HG03342 (cell line): ENCODE results near the gene SHANK1.
"Not testable (repeated sequence)": the region's sequence is repeated elsewhere in the genome, so short reads cannot be mapped to it uniquely, and the experiment has no call there.

ENCODE experiments used
- ATAC-seq: cut with Tn5 transposase; IDR thresholded peaks from one replicate; pipeline ENCODE4 v1.9.1; 2021; ENCODE audit warnings: mild to moderate bottlenecking, moderate library complexity; ENCODE audit not compliant: unreplicated experiment

The SHANK1 gene

DNA sequence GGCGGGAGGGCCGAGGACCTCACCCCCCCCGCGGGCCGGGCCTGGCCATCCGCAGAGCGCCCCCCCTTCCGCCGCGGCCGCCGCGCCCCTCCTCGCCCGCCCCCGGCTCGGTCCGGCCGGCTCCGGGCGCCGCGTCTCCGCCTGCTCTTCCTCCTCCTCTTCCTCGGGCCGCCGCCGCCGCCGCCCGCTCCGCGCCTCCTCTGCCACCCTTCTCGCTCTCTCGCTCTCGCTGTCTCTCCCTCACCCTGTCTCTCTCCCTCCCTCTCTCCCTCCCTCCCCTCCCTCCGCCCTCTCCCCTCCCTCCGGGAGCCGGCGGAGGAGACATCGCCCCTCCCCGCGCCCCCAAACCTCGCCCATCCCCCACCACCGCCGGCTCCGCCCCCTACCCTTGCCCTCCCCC, at the start of gene SHANK1:
SHANK1 (minus strand) TSS at position 237 of the 400 bp plus-strand sequence. CDS start 2,883 bp downstream, outside the sequence.
- ATAC-seq: no peak

- no peak for ATAC-seq
Measured at GRCh38 chr19:50768277-50768676, 48.7 kb upstream of the SHANK1 start.

GRCh38 chr19:50767263-50767662, 47.7 kb upstream of the SHANK1 start:
- ATAC-seq: not testable (repeated sequence)

DNA sequence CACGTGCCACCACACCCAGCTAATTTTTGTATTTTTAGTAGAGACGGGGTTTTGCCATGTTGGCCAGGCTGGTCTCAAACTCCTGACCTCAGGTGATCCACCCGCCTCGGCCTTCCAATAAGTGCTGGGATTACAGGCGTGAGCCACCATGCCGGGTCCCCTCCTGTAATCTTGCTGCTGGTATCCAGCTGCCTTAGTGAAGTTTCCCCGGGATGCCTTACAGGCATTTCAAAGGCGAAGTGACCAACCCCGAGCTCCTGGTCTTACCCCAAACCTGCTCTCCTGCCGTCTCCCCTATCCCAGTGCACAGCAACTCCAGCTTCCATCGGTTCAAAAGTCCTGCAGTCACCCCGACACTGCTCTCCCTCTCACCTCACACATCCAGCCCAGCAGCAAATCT, 47.1 kb upstream of the SHANK1 start:
- not testable (repeated sequence) for ATAC-seq

- ATAC-seq: no peak
Measured at GRCh38 chr19:50764409-50764808, 44.8 kb upstream of the SHANK1 start.

DNA sequence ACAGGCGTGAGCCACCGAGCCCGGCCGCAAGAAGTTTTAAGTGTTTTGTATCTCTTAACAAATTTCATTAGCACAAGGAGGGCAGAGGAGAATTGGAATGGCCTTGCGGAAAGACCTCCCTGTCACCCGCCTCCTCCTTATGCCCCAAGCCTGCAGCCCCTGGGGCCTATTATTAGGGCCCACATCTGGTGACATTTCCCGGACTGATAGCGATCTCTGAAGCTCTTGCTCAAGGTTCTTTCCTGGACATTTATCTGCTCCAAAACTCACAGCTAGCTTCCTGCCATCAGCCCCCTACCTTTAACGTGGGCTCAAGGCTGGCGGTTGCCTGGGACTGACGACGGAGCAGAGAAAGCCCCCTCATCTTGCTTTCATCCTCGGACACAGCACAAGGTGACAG, 43.9 kb upstream of the SHANK1 start:
- ATAC-seq: not testable (repeated sequence)

DNA sequence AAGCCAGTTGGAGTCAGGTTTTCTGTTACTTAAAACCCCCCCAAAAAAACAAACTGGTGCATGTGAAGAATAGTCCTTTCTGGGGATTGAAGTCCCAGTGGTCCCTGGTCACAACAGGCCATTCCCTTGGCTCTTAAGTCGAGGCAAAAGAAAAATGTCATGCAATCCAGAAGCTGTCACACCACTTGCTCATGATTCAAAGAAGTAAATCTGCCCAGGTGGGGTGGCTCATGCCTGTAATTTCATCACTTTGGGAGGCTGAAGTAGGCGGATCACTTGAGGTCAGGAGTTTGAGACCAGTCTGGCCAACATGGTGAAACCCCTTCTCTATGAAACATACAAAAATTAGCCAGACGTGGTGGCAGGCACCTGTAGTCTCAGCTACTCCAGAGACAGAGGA, 41.9 kb upstream of the SHANK1 start:
- not testable (repeated sequence) for ATAC-seq

GRCh38 chr19:50759886-50760285, 40.3 kb upstream of the SHANK1 start:
- ATAC-seq: no peak

DNA sequence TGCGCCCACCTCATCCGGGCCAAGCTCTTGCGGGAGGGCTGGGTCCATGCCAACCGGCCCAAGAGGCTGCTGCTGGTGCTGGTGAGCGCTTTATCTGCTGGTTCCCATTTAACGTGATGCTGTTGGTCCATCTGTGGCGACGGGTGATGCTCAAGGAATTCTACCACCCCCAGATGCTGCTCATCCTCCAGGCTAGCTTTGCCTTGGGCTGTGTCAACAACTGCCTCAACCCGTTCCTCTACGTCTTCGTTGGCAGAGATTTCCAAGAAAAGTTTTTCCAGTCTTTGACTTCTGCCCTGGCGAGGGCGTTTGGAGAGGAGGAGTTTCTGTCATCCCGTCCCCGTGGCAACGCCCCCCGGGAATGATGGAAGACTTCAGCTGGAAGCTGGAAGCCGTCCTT, 39.5 kb upstream of the SHANK1 start:
- ATAC-seq: not testable (repeated sequence)

DNA sequence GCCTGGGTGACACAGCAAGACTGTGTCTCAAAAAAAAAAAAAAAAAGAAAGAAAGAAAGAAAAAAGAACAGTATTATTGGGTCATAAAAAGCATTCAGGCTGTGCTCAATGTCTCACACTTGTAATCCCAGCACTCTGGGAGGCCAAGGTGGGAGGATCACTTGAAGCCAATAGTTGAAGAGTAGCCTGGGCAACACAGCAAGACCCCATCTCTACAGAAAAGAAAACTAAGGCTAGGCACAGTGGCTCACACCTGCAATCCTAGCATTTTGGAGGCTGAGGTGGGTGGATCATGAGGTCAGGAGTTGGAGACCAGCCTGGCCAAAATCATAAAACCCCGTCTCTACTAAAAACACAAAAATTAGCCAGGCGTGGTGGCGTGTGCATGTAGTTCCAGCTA, 38.0 kb upstream of the SHANK1 start:
- ATAC-seq: not testable (repeated sequence)

- not testable (repeated sequence) for ATAC-seq
Measured at GRCh38 chr19:50756244-50756643, 36.6 kb upstream of the SHANK1 start.

GRCh38 chr19:50753879-50754278, 34.3 kb upstream of the SHANK1 start:
- no peak for ATAC-seq

- ATAC-seq: no peak
Measured at GRCh38 chr19:50750010-50750409, 30.4 kb upstream of the SHANK1 start.

- no peak for ATAC-seq
Measured at GRCh38 chr19:50749490-50749889, 29.9 kb upstream of the SHANK1 start.

GRCh38 chr19:50747141-50747540, 27.5 kb upstream of the SHANK1 start:
- ATAC-seq: not testable (repeated sequence)

DNA sequence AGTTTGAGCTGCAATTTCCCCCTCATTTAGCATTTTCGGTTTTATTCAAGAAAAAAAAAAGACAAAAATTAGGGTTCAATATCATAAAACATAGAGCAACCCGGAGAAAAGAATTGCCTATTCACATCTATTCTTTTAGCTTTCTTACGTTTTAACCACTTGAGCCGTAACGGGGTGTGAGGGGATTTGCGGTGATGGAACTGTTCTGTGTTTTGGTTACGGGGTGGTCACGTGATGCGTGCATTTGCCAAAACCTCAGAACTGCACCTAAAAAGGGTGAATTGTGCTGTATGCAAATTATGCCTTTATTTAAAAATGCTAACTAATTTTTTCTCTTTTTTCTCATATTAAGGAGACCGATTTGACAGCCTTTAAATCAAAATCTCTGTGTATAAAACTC, 25.6 kb upstream of the SHANK1 start:
- no peak for ATAC-seq

- no peak for ATAC-seq
Measured at GRCh38 chr19:50743537-50743936, 23.9 kb upstream of the SHANK1 start.

DNA sequence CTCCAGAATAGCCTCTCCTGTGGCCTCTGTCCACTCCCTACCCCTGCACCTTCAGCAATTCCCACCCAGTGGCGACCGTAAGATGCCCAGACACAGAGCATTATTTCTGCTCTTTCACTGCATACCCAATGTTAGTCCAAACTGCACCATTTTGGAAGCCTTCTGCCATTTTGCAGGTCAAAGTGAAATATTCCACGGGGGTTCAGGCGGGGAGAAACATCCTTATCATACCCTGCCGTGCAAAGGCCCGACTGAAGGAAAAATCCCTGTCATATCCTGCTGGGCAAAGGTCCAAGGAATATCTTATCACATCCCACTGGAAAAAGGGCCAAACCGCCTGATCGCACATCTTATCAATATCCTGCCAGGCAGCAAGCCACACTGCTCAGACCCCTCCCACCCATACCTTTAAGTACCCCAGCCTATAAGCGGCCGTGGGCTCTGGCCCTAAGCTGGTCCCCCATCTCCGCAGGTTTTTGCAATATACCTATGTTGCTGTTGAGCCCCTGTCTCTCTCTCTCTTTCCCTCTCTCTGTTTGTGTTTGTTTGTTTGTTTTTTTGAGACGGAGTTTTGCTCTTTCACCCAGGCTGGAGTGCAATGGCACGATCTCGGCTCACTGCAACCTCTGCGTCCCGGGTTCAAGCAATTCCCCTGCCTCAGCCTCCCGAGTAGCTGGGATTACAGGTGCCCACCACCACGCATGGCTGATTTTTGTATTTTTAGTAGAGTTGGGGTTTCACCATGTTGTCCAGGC, 21.8 kb upstream of the SHANK1 start:
- no peak for ATAC-seq

DNA sequence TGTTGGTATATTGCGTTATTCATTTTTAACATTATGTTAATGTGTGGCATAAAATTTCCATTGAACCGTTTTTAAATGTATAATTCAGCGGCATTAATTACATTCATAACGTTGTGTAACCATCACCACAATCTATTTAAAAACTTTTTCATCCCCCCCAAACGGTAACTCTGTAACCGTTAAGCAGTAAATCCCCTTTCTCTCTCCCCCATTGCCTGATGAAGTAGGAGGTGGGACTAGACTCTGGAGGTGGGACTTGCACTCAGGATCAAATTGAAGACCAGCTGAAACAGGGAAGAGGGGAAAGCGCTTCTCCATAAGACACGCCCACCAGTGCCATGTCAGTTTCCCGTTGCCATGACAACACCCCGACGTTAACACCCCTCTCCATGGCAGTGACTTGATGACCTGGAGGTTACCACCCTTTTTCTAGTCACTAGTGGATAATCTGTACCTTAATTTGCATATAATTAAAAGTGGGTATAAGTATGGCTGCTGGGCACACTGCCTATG, 20.4 kb upstream of the SHANK1 start:
- no peak for ATAC-seq

DNA sequence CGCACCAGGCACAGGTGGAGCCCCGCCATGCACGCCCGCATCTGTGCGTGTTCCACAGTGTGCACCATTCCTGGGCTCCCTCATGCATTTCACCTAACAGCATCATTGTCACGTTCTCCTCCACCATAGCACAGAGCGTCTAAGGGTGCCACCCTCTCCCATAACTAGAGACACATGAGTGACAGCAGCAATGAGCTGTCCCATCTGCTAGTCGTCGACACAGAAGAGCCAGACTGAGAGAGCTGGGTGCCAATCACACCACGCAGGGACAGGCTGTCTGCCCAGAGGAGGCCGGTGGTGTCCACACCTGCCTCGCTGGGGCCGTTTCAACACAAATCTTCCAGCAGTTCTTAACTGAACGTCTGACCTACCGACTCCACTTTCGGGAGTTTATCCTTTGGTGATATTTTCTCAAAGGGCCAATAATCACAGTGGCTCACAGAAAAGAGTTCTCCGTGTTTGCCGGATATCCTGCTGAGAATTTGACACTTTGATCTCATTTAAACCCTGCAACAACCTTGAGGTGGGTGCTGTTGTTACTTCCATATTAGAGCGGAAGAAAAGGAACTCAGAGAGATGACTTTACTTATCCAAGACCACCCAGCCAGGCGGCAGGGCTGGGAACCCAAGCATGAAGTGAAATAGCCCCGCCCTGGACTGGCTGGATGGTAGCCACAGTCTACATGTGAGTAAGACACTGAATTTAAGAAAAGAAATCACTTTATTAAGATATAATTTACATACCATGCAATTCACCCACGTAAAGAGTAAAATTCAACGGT, 19.7 kb upstream of the SHANK1 start:
- no peak for ATAC-seq

DNA sequence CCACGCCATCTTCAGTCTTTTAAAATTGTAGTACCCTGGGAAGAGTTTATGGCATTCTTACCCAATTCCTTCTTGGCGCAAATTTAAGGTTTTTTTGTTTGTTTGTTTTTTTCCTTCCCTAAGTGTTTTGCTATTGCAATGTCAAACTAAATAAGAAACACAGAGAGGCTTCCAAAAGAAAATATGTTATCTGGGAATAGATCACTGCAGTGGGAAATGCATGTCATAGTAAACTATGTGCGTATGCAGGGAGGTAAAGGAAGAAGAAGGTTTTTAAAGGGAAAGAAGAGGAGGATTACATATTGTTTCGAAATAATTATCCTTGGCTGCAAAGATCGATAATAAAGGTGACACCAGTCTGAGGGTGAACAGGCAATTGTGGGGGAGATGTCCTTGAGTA, 16.7 kb upstream of the SHANK1 start:
- no peak for ATAC-seq

GRCh38 chr19:50735869-50736268, 16.3 kb upstream of the SHANK1 start:
- no peak for ATAC-seq
